HUES64 (cell line): ENCODE results near the gene TMEM187.

Source experiments
- H3K27ac ChIP-seq: 2 replicates; pipeline ENCODE4 v1.7.0; 2013; ENCODE audit warnings: low read depth, low read length, inconsistent platforms
- H3K27me3 ChIP-seq: 2 replicates; pipeline ENCODE4 v1.6.1; 2013; ENCODE audit warnings: mild to moderate bottlenecking, low read length; ENCODE audit not compliant: insufficient read depth
- H3K36me3 ChIP-seq: 2 replicates; pipeline ENCODE4 v1.6.1; 2013; ENCODE audit warnings: mild to moderate bottlenecking, low read length; ENCODE audit not compliant: insufficient read depth
- H3K4me1 ChIP-seq: 2 replicates; pipeline ENCODE4 v1.6.1; 2013; ENCODE audit warnings: mild to moderate bottlenecking, low read length, moderate library complexity; ENCODE audit not compliant: insufficient read depth
- H3K4me3 ChIP-seq: 2 replicates; pipeline ENCODE4 v1.5.1; 2013; ENCODE audit warnings: mild to moderate bottlenecking, low read length, moderate library complexity
- H3K9ac ChIP-seq: 2 replicates; pipeline ENCODE4 v1.6.1; 2013; ENCODE audit warnings: mild to moderate bottlenecking, low read depth, low read length
- H3K9me3 ChIP-seq: 2 replicates; pipeline ENCODE4 v1.6.1; 2013; ENCODE audit warnings: low read depth, low read length; ENCODE audit not compliant: insufficient read depth
- WGBS: fragments of 150-250, 120-280 bp; methylation state at CpG from one replicate; pipeline ENCODE4 v1.1.7; 2013; ENCODE audit warnings: missing lambda C conversion rate; 5-methylcytosine and 5-hydroxymethylcytosine counted together

Gene TMEM187

DNA sequence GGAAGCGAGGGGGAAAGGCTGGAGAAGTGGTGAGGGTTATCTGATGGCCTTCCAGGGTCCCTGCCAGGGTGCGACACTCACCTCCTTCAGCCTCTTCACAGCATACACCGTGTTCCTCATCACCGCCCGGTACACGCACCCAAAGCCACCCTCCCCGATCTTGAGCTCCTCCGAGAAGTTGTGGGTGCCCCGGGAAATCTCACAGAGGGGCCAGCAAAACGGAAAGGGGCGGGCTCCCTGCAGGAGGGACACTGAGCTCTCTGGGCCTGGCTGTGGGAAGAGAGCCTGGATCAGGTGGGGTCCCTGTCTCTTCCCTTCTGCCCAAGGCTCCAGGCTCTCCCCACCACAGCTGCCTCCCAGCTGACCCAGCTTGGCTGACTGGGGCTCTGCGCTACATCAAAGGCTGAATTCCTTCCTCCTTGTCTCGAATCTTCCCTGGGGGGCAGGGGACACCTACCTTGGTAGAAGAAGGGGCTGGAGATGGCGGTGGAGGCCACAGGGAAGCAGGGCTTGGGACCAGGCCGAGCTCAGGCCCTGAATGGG, 46.0 kb downstream of the TMEM187 start:
- no peaks in the 10 kb centered on the region for H3K9me3 ChIP-seq
- WGBS: 92% methylated on average over 14 of the region's 15 CpGs
- peaks cover 23% of the 10 kb centered on the region for H3K36me3 ChIP-seq
- H3K27ac ChIP-seq: no peak overlapping the region
- H3K4me1 ChIP-seq: peaks cover 3% of the 10 kb centered on the region; the same call in 1 of the 2 replicates
- H3K27me3 ChIP-seq: no peaks in the 10 kb centered on the region
- H3K4me3 ChIP-seq: peak overlapping the region; percentile 50
- peak overlapping the region; percentile 83 for H3K9ac ChIP-seq

DNA sequence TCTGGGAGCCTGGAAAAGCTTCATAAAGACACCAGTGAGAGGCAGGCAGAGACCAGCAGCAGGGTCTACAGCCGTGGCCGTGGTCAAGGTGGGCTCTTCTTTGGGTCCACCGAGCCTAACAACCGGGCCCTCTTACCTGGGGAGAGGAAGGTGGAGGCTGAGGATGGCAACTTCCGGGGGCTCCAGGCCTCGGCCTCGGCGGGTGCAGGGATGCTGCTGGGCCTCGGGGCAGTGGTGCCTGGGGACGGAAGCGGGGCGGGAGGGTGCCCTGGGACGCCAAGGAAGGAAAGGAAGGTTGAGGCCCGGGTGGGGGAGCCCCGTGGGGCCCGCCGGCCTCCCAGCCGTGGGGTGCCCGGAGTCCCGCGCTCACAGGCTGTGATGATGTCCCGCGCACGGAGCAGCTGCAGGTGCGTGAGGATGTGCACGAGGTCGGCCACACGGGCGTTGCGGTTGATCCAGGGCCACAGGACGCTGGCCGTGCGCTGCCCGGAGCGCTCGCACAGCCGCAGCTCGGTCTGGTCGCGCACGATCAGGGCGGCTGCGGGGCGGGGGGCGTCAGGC, 46.6 kb downstream of the TMEM187 start:
- H3K4me1 ChIP-seq: peaks cover 3% of the 10 kb centered on the region; the same call in 1 of the 2 replicates
- no peak overlapping the region; the same call in 1 of the 2 replicates for H3K27ac ChIP-seq
- WGBS: 74% methylated on average over 45 of the region's 45 CpGs
- H3K9ac ChIP-seq: peak overlapping the region; percentile 83
- H3K4me3 ChIP-seq: peak overlapping the region; percentile 50
- peaks cover 23% of the 10 kb centered on the region for H3K36me3 ChIP-seq
- no peaks in the 10 kb centered on the region for H3K9me3 ChIP-seq
- H3K27me3 ChIP-seq: no peaks in the 10 kb centered on the region

DNA sequence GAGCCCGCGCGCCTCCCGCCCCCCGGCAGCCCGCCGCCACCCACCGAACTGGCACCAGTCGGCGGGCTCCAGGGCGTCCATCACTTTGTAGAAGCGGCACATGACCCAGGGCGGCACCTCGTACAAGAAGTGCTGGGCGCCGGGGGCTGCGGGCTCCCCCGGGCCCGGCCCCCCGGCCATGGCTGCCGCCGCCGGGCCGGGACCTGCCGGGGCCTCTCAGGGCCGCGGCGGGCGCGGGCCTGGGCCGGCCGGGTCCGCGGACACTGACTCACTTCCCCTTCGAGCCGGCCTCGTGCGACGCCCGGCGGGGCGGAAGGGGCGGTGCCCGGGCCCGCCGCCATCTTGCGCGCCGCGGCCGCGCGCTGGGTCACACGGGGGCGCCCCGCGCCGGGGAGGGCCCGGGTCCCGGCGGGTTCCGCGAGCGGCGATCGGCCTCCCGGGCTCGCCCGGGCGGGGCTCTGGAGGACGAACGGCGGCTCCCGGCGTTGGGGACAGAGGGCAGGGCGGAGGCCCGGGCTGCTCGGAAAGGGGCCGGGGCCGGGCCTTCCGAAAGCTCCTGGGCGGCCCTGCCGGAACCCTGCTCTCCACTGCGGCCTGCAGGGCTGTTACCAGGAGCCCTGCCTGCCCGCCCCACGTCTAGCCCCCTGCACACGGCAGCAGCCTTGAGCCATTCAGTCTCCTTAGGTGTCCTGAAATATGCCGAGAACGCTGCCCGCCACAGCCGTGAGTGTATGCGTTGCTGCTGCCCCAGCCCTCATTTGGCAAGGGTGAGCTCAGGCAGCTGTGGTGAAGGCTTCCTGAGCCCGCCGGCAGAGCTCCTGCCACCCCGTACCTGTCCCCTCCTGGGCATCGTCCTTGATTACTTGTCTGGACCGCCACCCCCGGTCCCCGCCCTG, 47.3 kb downstream of the TMEM187 start, which contains the start of gene IRAK1:
Gene IRAK1 (minus strand): TSS at position 270 of the 896 bp plus-strand sequence. CDS start 90 bp downstream, at position 180.
- no peaks in the 10 kb centered on the region for H3K9me3 ChIP-seq
- no peaks in the 10 kb centered on the region for H3K27me3 ChIP-seq
- H3K4me3 ChIP-seq: peak within 1 kb of the TSS; percentile 50
- H3K36me3 ChIP-seq: peaks cover 23% of the 10 kb centered on the region
- H3K4me1 ChIP-seq: peaks cover 3% of the 10 kb centered on the region; the same call in 1 of the 2 replicates
- peak within 1 kb of the TSS; percentile 74 for H3K27ac ChIP-seq
- peak within 1 kb of the TSS; percentile 83 for H3K9ac ChIP-seq
- WGBS: 15% methylated on average over 99 of the region's 99 CpGs

DNA sequence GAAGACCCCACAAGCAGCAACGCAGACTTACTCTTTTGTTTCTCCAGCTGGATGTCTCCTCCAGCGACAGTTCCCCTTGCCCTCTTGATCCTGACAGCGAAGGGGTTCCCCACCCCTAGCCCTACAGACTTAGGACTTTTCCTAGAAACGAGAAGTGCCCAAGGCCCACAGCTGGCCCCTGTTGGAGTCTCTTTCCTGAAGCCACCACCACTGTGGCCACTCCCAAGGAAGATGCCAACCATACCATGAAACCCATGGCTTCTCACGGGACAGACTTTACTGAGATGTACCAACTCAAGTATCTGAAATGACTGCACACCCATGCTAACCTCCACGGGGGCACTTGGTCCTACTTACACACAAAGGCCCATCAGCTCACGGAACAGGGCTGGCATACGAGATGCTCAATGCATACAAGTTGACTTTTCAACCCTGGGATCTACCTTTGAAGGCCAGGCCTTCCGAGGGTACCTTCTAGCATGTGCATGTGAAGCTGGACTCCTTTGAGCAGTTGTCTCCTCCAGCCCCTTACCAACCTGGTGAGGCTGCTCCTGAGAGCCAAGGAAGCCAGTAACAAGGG, 48.1 kb downstream of the TMEM187 start:
- Histone ChIP-seq H3K9me3 (no peaks in the 10 kb centered on the region), H3K36me3 (peaks cover 20% of the 10 kb centered on the region), H3K9ac (peak overlapping the region; percentile 83), H3K4me3 (peak overlapping the region; percentile 50), H3K4me1 (peaks cover 3% of the 10 kb centered on the region; the same call in 1 of the 2 replicates), H3K27ac (peak overlapping the region; percentile 74), H3K27me3 (no peaks in the 10 kb centered on the region)
- WGBS: 90% methylated on average over 9 of the region's 9 CpGs

DNA sequence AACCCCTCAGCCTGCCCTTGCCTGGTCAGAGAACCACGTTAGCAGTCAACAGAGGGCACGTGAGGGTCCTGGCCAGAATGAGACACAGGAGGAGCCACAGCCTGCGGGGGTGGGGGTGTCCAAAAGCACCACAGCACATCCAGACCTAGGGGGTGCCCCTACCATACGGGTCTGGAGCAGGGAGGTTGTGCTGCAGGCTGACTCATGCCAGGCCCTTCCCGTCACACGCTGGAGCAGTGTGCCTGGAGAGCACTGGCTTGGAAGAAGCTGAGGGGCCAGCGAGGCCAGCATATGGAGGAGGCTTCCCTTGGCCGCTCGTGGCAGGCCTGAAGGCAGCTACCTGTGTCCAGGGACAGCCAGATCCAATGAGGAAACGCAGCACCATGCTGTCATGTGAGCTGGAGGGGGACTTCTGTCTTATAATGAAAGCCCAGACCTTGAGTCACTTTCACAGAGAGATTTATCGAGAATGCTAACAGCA, 48.6 kb downstream of the TMEM187 start:
- WGBS: 80% methylated on average over 11 of the region's 11 CpGs
- H3K9me3 ChIP-seq: no peaks in the 10 kb centered on the region
- H3K4me3 ChIP-seq: no peak overlapping the region
- no peaks in the 10 kb centered on the region for H3K27me3 ChIP-seq
- peaks cover 3% of the 10 kb centered on the region; the same call in 1 of the 2 replicates for H3K4me1 ChIP-seq
- H3K9ac ChIP-seq: no peak overlapping the region
- peak overlapping the region; percentile 35; the same call in 1 of the 2 replicates for H3K27ac ChIP-seq
- H3K36me3 ChIP-seq: peaks cover 17% of the 10 kb centered on the region

DNA sequence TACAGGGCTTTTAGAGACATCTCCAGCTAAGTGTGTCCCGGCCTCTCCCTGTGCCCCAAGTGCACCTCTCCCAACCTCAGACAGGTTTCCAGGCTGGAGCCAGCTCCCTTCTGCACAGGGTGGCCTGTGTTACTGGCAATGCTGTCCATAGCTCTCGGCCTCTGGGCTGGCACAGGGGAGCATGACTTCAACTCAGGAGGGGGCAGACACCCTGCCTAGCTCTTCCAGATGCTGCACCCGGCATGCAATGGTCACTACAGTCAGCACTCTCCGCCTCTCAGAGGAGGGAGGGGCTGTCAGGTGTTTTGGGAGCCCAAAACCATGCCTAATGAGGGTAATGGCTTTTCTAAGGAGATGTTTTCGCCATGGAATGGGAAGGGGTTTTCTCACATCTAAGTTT, 49.6 kb downstream of the TMEM187 start:
- WGBS: 65% methylated on average over 5 of the region's 5 CpGs

DNA sequence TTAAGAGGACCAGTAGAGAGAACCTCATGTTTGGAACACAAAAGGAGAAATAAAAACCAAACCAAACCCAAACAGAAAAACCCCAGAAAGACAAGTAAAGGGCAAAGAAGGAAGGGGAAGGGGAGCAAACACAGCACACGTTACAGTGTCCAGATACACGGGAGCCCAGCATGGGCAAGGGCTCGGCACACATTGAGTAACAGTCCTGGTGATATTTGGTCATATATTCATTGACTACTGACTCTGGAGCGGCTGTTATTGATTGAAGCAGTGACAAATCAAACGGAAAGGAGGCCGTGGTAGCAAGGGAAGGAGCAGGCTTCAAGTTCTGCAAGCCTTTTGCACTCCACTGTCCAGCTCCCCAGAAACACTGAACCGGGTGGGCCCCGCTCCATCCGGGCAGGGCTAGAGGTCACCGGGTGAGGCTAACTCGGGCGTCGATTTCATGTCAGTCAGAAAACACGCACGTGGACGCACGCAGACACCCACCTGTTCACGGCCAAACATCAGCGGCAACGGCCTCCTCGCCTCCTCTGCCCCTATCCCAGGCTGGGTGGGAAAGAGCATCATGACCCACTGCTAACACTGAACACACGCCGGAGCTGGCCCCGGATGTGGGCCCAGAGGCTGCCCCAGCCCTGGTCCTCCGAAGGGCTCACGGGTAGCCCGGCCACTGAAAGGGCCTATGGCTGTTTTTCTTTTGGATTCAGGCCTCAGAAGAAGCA, 50.9 kb downstream of the TMEM187 start:
- no peaks in the 10 kb centered on the region for H3K27me3 ChIP-seq
- WGBS: 92% methylated on average over 27 of the region's 27 CpGs
- no peak overlapping the region for H3K9ac ChIP-seq
- H3K36me3 ChIP-seq: peaks cover 7% of the 10 kb centered on the region; the same call in 1 of the 2 replicates
- peaks cover 3% of the 10 kb centered on the region; the same call in 1 of the 2 replicates for H3K4me1 ChIP-seq
- H3K27ac ChIP-seq: no peak overlapping the region
- no peak overlapping the region for H3K4me3 ChIP-seq
- no peaks in the 10 kb centered on the region for H3K9me3 ChIP-seq

More for the DNA sequence above, 49.6 kb downstream of the TMEM187 start:
- Histone ChIP-seq H3K9me3 (no peaks in the 10 kb centered on the region), H3K27ac (no peak overlapping the region; the same call in 1 of the 2 replicates), H3K4me1 (peaks cover 3% of the 10 kb centered on the region; the same call in 1 of the 2 replicates), H3K36me3 (peaks cover 7% of the 10 kb centered on the region), H3K27me3 (no peaks in the 10 kb centered on the region), H3K9ac (no peak overlapping the region), H3K4me3 (no peak overlapping the region)

DNA sequence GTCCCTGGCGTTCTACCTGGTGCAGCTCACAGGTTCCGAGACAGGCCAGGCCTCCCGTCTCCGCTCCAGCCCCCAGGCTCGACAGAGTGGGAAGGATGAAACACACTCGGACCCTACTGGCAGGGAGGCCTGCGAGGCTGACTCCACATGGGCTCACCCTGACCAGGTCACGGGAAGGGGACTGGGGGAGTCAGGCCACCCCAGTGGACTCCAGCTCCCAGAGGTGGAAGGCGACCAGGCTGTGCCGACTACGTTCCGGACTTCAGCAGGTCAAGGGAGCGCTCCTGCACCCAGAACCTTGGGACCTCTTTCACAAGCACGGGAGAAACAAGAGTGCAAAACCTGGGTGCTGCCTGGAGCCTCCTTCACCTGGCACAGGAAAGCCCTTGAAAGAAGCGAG, 51.7 kb downstream of the TMEM187 start:
- Histone ChIP-seq H3K36me3 (peaks cover 14% of the 10 kb centered on the region; the same call in 1 of the 2 replicates), H3K4me3 (no peak overlapping the region), H3K9ac (no peak overlapping the region), H3K4me1 (peaks cover 3% of the 10 kb centered on the region; the same call in 1 of the 2 replicates), H3K27ac (no peak overlapping the region), H3K9me3 (no peaks in the 10 kb centered on the region), H3K27me3 (no peaks in the 10 kb centered on the region)
- 94% methylated on average over 15 of the region's 15 CpGs for WGBS

DNA sequence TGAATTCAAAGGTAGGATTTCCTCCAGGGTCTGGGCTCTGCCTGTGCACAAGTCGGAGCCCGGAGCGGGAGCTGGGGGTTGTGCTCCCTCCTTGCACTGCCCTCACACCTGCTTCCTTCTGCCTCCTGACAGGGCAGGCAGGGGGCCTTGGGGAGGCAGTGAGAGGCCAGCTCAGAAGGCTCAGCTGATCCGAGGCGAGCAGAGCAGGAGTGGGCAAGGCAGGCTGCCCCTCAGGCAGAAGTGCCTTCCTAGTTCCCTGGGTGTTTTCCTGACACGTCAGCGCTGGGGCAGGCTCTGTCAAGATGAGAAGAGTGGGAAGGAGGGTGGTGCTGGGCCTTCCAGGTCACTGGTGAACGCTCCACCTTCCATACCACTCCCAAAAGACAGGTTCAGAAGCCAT, 52.7 kb downstream of the TMEM187 start:
- peaks cover 3% of the 10 kb centered on the region; the same call in 1 of the 2 replicates for H3K4me1 ChIP-seq
- H3K9me3 ChIP-seq: no peaks in the 10 kb centered on the region
- H3K27ac ChIP-seq: no peak overlapping the region
- H3K36me3 ChIP-seq: peaks cover 18% of the 10 kb centered on the region; the same call in 1 of the 2 replicates
- WGBS: 85% methylated on average over 8 of the region's 8 CpGs
- H3K27me3 ChIP-seq: no peaks in the 10 kb centered on the region
- H3K9ac ChIP-seq: no peak overlapping the region
- no peak overlapping the region for H3K4me3 ChIP-seq
